Measurements from ENCODE around the gene POLR3H.
A peak's percentile ranks its signal among the peaks of the same experiment; 100 is the strongest.
"Not testable (repeated sequence)": the region's sequence is repeated elsewhere in the genome, so short reads cannot be mapped to it uniquely, and the experiment has no call there.

POLR3H gene, protein sequence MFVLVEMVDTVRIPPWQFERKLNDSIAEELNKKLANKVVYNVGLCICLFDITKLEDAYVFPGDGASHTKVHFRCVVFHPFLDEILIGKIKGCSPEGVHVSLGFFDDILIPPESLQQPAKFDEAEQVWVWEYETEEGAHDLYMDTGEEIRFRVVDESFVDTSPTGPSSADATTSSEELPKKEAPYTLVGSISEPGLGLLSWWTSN

GRCh38 chr22:41543854-41544670, at the start of gene POLR3H:
POLR3H (minus strand) TSS chr22:41544470; CDS start chr22:41544101, 369 bp downstream.
- DNase-seq (ENCODE audit: low read depth): peak; percentile 95

DNA sequence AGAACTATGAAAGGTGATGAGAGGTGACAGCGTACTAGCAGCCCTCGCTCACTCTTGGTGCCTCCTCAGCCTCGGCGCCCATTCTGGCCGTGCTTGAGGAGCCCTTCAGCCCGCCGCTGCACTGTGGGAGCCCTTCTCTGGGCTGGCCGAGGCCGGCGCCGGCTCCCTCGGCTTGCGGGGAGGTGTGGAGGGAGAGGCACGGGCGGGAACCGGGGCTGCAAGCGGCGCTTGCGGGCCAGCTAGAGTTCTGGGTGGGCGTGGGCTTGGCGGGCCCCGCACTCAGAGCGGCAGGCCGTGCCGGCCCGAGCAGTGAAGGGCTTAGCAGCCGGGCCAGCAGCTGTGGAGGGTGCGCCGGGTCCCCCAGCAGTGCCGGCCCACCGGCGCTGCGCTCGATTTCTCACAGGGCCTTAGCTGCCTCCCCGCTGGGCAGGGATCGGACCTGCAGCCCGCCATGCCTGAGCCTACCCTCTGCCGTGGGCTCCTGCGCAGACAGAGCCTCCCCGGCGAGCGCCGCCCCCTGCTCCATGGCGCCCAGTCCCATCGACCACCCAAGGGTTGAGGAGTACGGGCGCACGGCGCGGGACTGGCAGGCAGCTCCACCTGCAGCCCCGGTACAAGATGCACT, 49.2 kb upstream of the POLR3H start:
- DNase-seq (ENCODE audit: low read depth): not testable (repeated sequence)

- peak; percentile 100 for DNase-seq (ENCODE audit: low read depth)
These were observed 45.3 kb upstream of the POLR3H start, which contains the start of gene PMM1 for GRCh38 chr22:41589391-41590241. PMM1 (minus strand) TSS chr22:41589840; CDS start chr22:41589805, 35 bp downstream.

- no peak for DNase-seq (ENCODE audit: low read depth)
These were observed 43.1 kb upstream of the POLR3H start for GRCh38 chr22:41587347-41587723.

GRCh38 chr22:41585898-41586297, 41.6 kb upstream of the POLR3H start:
- DNase-seq (ENCODE audit: low read depth): no peak

- DNase-seq (ENCODE audit: low read depth): no peak
These were observed 40.6 kb upstream of the POLR3H start for GRCh38 chr22:41584881-41585280.

GRCh38 chr22:41582694-41583093, 38.4 kb upstream of the POLR3H start:
- no peak for DNase-seq (ENCODE audit: low read depth)

DNA sequence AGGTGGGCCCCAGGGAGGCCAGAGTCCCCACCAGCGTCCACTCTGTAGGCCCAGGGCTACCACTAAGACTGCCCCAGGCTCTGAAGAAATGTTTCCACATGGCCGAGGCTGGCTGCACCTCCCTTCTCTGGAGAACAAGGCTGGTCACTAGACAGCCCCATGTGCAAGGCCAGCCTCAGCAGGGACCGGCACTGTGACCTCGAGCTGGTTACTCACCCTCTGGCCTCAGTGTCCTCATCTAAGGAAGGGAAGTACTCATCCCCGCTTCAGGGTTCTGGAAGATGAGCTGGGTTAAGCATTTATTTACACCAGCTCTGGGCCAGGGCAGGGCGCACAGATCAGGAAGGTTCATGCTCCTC, 35.7 kb upstream of the POLR3H start:
- DNase-seq (ENCODE audit: low read depth): no peak

GRCh38 chr22:41579297-41579996, 35.2 kb upstream of the POLR3H start:
- no peak for DNase-seq (ENCODE audit: low read depth)

DNA sequence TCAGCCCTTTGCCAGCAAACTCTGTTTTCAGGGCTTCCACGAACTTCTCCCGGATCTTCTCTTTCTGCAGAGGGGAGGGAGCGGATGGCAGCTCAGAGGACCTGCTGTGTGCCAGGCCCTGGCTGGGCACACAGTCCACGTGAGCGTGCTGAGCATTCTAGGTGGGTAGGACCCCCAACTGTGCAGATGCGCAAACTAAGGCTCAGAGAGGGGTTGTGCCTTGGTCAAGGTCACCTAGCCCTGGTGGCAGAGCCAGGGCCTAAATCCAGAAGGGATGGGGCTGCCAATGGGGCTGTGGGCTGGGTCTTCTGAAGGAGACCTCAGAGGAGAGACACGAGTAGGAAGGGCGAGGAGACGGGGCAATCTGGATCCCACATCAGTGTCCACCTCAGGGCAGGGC, 34.5 kb upstream of the POLR3H start:
- no peak for DNase-seq (ENCODE audit: low read depth)

DNA sequence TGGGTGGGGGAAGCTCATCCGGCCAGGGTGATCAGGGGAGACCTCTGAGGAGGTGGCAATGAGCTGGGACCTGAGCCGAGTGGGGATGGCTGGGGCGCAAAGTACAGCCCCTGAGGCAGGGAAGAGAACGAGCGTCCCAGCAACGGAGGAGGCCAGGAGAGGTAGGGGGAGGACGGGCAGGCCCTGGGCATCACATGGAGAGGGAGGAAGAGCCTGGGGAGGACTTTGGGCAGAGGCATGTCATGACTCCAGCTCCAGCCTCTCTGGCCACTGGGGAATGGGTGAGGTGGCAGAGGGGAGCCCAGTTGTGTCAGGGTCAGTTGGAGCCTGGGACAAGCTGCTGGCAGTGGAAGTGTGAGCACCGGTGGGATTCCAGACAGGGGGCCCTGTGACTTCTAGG, 33.8 kb upstream of the POLR3H start:
- no peak for DNase-seq (ENCODE audit: low read depth)

GRCh38 chr22:41576877-41577276, 32.6 kb upstream of the POLR3H start:
- DNase-seq (ENCODE audit: low read depth): no peak

GRCh38 chr22:41575533-41575932, 31.3 kb upstream of the POLR3H start:
- no peak for DNase-seq (ENCODE audit: low read depth)

- no peak for DNase-seq (ENCODE audit: low read depth)
These were observed 30.6 kb upstream of the POLR3H start for GRCh38 chr22:41574847-41575381.

GRCh38 chr22:41573677-41574076, 29.4 kb upstream of the POLR3H start:
- DNase-seq (ENCODE audit: low read depth): no peak

- not testable (repeated sequence) for DNase-seq (ENCODE audit: low read depth)
These were observed 28.0 kb upstream of the POLR3H start for GRCh38 chr22:41572305-41572704.

DNA sequence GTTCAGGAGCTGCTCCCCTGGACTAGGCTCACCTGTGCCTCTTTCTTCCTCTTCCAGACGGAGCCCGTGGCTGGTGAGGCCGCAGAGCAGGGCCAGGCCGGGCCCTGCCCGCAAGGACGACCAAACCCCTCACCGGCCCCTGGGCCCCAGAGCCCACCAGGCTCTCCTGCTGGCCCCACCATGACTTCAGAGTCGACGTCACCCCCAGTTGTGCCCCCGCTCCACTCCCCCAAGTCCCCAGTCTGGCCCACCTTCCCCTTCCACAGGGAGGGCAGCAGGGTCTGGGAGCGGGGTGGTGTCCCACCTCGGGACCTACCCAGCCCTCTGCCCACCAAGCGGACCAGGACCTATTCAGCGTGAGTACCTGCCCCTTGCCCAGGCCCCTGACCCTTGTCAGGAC, 27.5 kb upstream of the POLR3H start:
- no peak for DNase-seq (ENCODE audit: low read depth)

- no peak for DNase-seq (ENCODE audit: low read depth)
These were observed 26.0 kb upstream of the POLR3H start for GRCh38 chr22:41570221-41570620.

DNA sequence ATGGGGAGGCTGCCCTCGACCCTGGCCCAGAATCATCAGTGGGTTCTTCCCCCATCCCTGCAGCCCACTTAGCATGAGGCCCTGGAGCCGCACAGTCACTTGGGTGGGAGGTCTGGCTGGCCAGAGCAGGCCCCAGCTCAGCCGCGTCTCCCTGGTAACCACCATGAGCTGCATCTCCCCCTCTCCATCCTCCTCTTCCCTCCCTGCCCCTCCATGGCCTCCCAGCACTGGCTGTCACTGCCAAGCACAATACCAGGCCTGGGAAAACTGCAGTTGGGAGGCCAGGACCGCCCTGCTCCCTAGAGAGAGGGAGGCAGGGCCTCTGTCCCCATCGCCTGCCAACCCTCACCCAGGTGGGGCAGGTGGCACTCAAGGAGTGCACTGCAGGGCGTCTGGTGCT, 24.5 kb upstream of the POLR3H start:
- no peak for DNase-seq (ENCODE audit: low read depth)

- DNase-seq (ENCODE audit: low read depth): no peak
These were observed 23.2 kb upstream of the POLR3H start for GRCh38 chr22:41567512-41567768.

- DNase-seq (ENCODE audit: low read depth): no peak
These were observed 21.3 kb upstream of the POLR3H start for GRCh38 chr22:41565403-41566054.
